Adipose tissue (tissue), 3 donors: Measurements from ENCODE around the gene PDGFRB. TPM values are rescaled to one million over a fixed set of nuclear protein-coding genes. Genes with fewer than 3 reads are reported as not detected.

Experiments
- H3K27ac ChIP-seq: one replicate; pipeline ENCODE4 v1.5.1; 2013; ENCODE audit warnings: low read depth, low read length
- WGBS, 3 donors: extraction: QIAGEN DNeasy Blood & Tissue Kit; methylation state at CpG; one replicate each; pipeline ENCODE4 v1.1.7; 2013; 5-methylcytosine and 5-hydroxymethylcytosine counted together
- polyA plus RNA-seq, 3 donors: library from polyadenylated mRNA; stranded (reverse); fragments of 200-250 nt; gene quantifications; one replicate each; pipeline ENCODE4 v1.2.3, GENCODE V29; 2013
- donor health status: healthy with polysubstance abuse.
- donor health status: Bipolar disorder and iron deficiency.
- donor health status: healthy.

The PDGFRB gene
- polyA plus RNA-seq, 3 donors = 13.7 to 102 (median 70.7) TPM

DNA sequence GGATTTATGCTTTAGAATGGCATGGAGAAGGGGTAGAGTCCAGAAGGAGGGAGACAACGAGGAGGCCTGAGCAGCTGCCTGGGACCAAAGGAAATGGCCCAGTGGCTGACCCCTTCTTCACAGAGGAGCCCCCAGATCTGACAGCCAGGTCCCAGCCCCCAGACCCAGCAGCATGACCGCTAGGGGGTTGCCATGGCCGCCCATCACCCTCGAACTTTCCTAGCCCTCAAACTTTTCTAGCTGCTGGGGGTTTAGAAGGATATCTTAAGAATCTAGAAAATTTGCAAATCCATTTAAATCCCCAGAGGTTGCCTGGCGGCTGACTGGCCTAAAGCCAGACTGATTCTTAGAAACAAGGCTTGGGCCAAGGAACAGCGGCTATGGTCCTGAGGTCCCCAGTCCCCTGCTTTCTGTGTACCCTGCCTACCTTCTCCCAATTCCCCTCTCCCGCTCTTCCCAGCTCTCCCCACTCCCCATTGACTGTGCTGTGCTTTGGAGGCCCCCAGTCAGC is 972 bp downstream of the PDGFRB start:
- WGBS, 3 donors = 49 to 78% (median 57%) methylated on average over 7 of the region's 7 CpGs
- no peak overlapping the region for H3K27ac ChIP-seq

DNA sequence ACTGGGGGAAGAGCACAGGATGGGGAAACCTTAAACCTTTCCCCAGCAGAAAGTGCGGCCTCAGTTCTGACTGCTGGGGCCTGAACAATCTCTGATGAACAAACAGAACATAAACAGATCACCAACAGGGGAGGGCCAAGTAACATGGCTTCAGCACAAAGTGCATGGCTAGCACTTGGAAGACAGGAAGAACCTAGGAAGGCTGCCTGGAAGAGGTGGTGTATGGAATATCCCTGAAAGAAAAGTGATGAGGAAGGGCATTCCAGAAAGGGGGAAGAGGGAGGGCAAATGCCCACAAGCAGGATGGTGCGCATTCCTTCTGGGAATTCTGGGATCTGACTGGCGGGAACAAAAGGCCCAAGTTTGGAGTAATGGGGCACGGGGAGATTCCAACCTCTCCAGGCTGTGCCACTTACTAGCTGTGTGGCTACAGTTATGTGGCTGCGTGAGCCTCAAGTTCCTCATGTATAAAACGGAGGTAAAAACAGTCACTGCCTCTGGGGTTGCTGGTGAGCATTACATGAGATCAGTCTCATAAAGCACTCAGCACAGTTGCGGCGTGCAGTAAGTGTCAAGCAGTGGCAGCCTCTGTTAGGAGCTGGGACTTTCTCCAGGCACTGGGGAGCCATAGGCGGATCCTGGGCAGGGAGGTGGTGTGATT is 1.6 kb downstream of the PDGFRB start:
- H3K27ac ChIP-seq = no peak overlapping the region
- WGBS, 3 donors = 45 to 76% (median 52%) methylated on average over 9 of the region's 9 CpGs

DNA sequence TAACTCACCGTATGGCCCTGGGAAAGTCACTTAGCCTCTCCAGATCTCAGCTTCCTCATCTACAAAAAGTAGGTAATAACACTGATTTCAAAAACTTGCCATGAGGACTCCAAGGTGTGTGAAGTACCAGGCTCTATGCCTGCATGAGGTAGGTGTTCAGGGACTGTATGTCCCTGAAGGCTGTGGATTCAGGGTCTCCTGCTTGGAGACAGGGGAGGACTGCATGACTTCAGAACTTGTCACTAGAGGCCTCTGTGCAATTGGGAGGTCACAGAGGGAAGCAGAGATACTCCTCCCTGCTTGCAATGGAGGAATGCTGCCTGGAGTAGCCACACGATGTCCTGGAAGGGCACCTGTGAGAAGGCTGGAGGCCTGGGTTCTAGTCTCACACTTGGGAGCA is 2.2 kb downstream of the PDGFRB start:
- WGBS, 3 donors = 48 to 78% (median 67%) methylated on average over 2 of the region's 2 CpGs
- H3K27ac ChIP-seq = no peak overlapping the region

DNA sequence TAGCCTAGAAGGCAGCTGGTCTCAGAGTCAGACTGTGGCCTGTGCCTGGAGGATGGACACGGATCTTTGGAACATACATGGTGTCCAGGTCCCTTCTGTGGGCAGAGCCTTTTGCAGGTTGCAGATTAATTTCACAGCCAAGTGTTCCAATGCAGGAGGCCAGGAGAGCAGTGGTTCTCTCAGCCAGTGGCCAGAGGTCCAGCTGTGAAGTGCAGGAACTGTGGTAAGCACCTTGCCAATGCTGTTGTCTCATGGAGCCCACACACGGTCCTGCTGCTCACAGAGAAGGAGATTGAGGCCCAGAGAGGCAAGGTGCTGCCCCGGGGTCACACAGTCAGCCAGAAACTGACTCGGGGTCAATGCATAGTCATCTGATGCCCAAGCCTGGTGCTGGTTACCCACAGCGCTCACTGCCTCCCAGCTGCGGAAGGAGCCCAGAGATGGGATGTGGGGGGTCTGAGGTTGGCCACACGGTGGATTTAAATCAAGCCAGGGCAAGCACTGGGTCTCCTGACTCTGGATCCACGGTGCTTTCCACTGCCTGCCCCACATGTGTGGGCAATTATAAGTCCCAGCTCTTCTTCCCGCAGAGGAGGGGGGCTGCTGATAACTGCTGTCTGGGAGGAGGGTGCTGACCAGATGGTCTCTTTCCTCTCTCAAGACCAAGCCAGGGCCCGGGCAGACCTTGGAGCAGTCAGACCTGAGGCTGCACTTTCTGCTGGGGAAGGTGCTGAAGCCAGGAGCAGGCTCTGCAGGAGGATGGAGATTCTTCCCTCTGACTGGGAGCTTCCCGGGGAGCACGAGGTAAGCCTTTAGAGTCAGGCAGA is 2.8 kb downstream of the PDGFRB start:
- WGBS, 3 donors = 58 to 71% (median 65%) methylated on average over 12 of the region's 12 CpGs
- no peak overlapping the region for H3K27ac ChIP-seq

DNA sequence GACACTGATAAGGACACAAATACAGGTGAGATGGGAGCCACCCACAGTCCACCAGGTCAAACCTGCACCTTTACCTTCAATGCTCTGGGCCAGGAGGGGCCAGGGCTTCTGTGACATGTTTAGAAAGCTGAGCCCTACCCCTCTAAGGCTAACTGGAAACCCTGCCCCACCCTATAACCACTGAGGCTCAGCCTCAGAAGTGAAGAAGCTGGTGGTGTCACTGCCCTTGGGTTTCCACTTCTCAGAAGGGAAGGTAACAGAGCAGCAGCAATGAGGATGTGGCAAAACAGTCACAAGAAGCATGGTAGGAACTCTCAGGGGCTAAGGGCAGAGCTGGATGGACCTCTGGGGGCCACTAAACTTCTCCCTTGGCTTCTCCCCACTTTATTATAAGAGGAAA is 6.0 kb downstream of the PDGFRB start:
- H3K27ac ChIP-seq = no peak overlapping the region

DNA sequence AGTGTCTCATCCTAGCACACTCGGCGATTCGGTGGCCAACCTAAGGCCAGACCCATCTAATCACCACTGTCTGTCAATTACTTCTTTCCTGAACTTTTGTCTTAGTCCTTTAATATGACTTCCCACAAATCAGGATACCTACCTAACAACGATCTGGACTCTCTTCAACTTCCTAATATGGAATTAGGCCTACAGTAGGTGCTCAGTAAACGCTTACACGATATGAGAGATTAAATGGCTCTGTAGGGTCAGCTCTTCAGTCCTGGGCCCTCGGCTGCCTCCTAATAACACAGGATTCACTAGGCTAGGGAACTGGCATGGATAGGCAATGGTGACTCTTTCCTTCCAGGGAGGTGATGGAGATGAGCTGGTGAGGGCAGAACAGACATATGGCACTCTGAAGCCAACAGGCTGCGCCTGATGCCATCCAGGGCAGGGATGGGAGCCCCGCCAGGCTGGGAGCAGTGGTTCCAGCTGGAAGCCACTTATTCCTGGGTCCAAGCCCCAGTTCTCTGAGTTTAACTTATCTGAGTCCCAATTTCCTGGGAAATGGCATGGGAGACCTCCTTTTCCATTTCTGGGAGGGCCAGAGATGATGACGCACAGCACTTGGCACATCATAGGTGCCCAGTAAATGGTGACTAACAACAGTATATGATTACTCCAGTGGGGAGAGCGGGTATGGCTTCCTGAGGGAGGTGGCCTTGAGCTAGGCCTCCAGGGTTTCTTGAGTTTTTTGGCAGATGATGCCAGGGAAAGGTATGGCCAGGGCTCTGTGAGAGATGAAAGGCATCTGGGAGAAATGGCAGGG is 7.3 kb downstream of the PDGFRB start:
- H3K27ac ChIP-seq = no peak overlapping the region
- 72 to 89% (median 78%) methylated on average over 11 of the region's 11 CpGs for WGBS, 3 donors

DNA sequence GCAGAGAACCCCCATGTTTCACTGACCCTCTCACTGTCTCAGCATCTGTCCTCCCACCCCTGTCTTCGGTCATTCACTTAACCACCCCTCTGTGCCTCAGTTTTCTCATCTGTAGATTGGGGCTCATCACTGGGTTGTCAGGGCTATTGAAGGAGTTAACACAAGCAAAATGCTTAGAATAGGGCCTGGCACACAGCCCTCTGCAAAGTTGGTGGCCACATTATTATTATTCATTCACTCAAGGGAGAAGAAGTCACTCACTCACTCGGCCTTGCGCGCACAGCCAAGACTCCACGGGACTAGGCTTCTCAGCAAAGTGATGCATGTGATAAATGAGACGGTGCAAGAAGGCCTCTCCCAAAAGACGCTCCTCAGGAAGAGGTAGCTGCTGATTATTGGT is 8.0 kb downstream of the PDGFRB start:
- 66 to 83% (median 71%) methylated on average over 7 of the region's 7 CpGs for WGBS, 3 donors
- no peak overlapping the region for H3K27ac ChIP-seq

DNA sequence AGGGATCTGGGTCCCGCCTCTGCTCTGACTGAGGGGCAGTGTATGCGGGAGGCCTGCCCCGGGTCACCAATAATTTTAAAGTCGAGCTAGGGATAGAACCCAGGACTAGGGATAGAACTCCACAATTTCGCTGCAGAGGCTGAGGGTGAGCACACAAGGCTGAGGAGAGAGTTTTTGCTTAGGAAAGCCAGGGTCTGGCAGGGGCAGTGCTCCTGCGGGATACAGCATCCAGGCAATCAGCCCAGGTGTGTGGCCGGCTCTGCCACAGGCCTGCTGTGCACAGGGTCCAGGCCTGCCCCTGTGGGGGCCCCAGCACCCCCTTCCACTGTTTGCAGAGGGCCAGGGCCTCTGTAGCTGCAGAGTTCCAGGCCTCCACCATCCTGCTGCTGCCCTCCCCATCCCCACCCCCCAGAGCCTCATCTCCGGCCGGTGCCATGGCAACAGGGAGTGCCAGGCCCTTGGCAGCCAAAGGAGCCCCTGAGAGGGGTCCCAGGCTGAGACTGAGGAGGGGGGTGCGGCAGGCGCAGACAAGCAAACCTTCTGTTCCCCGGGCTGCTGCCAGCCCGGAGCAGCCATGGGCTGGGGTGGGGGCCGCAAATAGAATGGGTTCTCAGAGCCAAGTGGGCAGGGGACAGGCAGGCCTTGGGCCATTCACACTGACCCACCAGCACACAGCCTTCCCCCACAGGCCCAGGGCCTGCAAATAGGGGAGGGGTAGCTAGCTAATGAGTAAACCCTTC is 8.6 kb downstream of the PDGFRB start:
- no peak overlapping the region for H3K27ac ChIP-seq
- WGBS, 3 donors = 78 to 90% (median 80%) methylated on average over 14 of the region's 14 CpGs

DNA sequence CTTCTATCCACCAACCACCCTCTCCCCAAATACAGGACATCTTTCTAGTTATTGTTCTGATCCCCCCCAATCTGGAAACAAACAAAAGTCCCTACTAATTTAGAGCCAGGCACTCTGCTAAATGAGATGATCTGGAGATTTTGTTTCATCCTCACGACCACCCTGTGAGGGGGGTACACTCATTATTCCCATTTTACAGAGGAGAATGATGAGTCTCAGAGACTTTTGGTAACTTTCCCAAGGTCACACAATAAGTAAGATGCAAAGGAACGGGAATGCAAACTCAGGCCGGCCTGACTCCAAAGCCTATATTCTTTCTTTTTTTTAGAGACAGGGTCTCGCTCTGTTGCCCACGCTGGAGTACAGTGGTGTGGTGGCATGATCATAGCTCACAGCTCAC is 9.4 kb downstream of the PDGFRB start:
- WGBS, 3 donors = 87 to 93% (median 89%) methylated on average over 5 of the region's 5 CpGs
- H3K27ac ChIP-seq = no peak overlapping the region

DNA sequence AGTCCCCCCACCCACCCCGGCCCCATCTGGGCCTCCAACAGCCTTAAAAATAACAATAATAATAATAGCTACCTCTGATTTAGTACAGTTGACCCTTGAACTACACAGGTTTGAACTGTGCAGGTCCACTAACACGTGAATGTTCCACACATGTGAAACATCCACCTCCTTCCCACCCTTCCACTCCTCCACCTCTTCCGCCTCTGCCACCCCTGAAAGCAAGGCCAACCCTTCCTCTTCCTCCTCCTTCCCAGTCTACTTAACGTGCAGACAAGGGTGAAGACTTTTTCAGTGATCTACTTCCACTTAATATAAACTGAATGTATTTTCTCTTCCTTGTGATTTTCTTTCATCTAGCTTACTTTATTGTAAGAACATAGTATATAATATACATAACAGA is 10.8 kb downstream of the PDGFRB start:
- no peak overlapping the region for H3K27ac ChIP-seq
- WGBS, 3 donors = 29 to 58% (median 35%) methylated on average over 4 of the region's 4 CpGs

DNA sequence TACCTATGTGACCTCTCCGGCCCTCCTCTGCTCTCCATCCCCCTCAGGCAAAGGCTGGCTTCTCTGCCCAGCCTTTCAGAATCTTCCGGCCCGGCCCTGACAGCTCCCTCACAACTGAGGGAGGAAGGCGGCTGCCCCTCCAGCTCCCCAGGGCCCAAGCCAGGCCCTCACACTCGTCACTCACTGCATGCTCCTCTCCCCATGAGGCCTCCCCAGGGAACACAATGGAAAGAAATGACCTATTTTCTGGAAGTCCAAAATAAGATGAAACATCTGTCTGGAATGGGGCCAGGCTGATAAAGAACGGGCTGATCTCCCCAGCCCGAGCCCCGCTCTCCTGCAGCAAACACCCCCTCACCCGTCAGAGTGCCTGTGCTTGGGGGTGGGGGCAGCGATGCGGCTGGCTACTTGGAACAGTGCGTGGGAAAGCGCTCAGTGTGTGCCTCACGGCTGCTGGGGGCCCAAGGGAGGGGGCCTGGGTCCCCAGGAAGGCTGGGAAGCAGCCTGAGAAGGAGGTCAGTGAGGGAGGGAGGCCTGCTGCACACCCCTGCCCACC is 11.3 kb downstream of the PDGFRB start:
- no peak overlapping the region for H3K27ac ChIP-seq
- 45 to 53% (median 47%) methylated on average over 14 of the region's 14 CpGs for WGBS, 3 donors

DNA sequence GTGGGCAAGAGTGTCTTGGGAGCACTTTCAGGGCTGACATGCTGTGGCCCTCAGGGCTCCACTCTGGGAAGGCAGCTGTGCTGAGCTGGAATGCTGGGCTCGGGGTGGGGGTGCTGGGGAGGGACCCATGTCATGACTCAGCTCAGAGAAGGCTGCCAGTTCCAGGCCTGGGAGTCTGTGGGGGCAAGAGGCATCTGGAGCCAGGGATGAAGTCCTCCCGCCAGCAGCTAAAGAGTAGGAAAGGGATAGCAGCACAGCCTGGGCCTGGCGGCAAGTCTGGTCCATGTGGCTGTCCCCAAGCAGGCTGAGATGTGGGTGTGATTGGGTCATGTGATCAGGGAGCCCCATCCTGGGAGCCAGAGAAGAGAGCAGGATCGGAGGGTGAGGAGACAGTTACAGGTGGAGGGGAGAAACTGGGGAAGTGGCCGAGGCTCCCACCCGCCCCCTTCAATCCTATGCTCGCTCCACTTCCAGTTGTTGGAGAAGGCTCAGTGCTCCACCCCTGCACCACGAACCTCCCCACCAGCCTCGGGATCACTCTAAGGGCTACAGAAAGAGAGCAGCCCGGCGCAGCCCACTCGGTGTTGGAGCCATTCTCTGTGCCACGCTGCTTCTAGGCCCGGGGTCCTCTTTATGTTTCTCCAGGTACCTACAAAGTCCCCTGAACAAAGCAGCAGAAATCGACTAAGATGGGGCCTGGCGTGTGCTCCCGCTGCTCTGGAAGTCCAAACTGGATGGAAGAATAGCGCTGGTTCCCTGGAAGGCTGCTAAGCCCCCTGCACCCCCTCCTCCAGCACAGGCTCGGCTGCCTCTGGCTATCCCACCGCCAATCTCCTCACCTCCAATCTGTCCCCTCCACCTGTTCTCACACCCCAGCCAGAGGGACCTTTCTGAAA is 12.0 kb downstream of the PDGFRB start:
- 51 to 81% (median 61%) methylated on average over 20 of the region's 20 CpGs for WGBS, 3 donors
- H3K27ac ChIP-seq = peak overlapping the region; percentile 60

DNA sequence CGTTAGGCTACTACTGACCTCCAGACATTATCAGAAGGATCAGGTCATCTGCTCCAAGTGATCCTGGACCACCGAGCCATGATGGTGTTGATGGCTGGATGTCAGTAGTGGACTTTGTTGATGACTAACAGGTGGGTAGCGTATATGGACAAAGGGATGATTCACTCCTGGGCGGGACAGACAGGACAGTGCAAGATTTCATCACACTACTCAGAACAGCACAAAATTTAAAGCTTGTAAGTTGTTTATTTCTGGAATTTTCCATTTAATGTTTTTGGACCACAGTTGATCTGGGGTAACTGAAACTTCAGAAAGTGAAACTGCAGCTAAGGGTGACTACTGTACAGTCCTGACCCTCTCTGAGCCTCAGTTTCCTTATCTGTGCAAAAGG is 12.7 kb downstream of the PDGFRB start:
- WGBS, 3 donors = 31 to 79% (median 34%) methylated on average over 4 of the region's 4 CpGs
- peak overlapping the region; percentile 34 for H3K27ac ChIP-seq

DNA sequence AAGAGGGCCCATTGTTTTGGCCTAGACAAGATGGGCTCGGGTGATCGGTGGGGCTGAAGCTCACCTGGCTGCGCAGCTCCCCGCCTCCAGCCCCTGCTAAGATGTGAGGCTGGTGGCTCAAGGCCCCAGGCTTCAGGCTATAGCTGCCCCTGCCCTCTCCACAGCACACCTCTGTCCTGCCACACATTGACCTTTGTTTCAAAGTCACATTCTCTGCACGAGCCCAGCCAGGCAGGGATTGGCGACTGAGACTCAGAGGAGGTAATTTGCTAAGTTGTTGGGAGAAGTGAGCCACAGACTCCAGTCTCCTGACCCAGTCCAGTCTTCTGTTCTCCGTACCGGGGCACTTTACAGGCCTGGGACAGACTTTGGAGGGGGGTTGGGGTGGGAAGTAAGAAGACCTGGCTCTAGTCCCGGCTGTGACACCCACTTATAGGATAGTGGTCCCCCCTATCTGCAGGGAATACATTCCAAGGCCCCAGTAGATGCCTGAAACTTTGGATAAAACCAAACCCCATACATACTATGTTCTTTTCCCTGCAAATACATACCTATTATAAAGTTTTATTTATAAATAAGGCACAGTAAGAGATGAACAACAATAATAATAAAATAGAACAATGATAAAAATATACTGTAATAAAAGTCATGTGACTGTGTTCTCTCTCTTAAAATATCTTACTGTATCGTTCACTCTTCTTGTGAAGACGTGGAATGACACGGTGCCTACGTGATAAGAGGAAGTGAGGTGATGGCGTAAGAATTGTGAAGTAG is 13.3 kb downstream of the PDGFRB start:
- WGBS, 3 donors = 62 to 82% (median 63%) methylated on average over 13 to 14 of the region's 14 CpGs
- H3K27ac ChIP-seq = peak overlapping the region; percentile 34

DNA sequence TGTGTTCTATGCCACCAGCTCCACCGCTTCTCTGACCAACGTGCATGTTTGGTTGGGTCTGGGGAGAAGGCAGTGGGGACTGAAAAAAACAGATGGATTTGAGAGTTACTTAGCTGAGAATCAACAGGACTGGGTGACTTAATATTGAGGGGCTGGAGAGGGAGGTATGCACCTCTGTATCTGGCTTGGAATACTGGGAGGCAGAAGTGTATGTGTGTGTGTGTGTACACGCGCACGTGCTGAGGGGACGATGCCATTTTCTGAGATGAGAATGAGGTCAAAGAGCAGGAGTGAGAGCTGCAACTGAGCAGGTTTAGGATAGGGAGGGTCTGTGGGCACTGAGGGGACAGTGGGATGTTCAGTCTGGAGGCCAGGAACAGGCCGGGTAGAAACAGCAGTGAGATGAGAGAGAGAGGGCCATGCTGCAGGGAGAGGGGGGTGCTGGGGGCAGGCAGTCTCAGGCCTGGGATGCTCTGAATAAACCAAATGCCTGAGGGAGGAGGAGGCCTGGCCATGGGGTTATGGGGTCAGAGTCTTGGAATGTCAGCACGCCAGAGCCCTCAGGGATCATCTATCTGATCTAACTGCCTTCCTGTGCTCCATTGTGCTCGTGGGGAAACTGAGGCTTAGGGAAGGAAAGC is 14.0 kb downstream of the PDGFRB start:
- 60 to 87% (median 73%) methylated on average over 9 of the region's 9 CpGs for WGBS, 3 donors
- no peak overlapping the region for H3K27ac ChIP-seq

DNA sequence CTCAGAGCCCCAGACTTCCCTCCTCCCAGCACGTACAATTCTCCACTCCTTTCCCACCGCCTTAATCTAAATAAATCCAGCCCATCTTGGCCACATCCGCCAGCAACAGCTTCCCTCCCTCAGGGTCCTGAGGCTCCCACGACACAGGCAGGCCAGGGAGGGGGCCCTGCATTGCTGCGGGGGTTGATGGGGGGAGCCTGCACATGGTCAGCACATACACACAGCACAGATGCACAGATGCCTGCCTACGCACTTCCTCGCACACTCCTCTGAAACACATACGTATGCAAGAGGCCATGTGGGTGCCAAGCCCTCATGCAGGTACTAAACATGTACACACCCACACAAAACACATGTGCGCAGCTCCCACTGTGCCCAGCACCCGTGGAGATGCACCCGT is 14.8 kb downstream of the PDGFRB start:
- WGBS, 3 donors = 51 to 74% (median 56%) methylated on average over 11 of the region's 11 CpGs
- H3K27ac ChIP-seq = no peak overlapping the region
